ENCODE data around the gene RASAL1. TPM values are rescaled to one million over a fixed set of nuclear protein-coding genes. Genes with fewer than 3 reads are reported as not detected.
A peak's percentile ranks its signal among the peaks of the same experiment; 100 is the strongest.

The RASAL1 gene
- total and polyA plus RNA-seq, 2 donors (not counting 1 experiment from before 2014, with no cell fraction given), result 0.10 to 11.0 TPM

DNA sequence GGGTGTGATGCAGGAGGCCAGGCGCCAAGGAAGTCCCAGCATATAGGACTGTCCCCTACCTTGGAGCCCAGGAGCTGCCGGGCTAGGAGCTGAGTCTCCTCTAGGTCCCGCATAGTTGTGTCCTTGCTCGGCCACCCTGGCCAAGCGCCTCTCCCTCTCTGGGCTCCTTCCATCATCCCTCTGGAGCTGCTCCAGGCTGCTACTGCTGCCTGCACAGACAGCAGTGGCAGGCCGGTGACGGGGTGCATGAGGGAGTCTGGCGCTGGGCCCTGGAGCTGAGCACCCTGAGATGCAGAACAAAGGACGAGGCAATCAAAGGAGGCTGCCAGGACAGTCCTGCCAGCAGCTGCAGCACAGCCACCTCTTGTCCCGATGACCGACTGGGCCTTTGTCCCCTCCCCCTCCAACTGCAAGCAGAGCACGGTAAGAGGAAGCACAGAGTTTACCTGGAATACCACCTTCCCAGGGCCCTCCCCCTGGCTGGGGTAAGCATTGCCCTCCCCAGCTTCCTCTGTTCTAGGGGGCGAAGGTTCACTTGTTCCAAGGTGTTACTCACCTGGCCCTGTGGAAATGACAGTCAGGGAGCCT lies 68.7 kb downstream of the RASAL1 start:
- intact Hi-C loops (cut with micrococcal nuclease), result no loop called here
- Histone ChIP-seq H3K4me2 (replicated peaks; ENCODE audit: low read depth, low read length, poor library complexity, severe bottlenecking) (peak overlapping the region; percentile 17), H3K4me3 (ENCODE audit: control extremely low read depth in 1 of 5, extremely low read depth in 1 of 5, insufficient read depth in 1 of 5, low read depth in 2 of 5, low read length in 4 of 5) (no peak overlapping the region), H3K4me1 (ENCODE audit: control insufficient read depth in 2 of 2, insufficient read depth in 2 of 2, low read length in 2 of 2) (peaks cover 100% of the 10 kb centered on the region in 2 donors), H2AFZ (ENCODE audit: insufficient read depth, low read depth, low read length, poor library complexity, severe bottlenecking) (no peak overlapping the region), H3K9ac (ENCODE audit: low read length) (no peak overlapping the region), H4K20me1 (ENCODE audit: control insufficient read depth, insufficient read depth, low read length, poor library complexity, severe bottlenecking) (peaks cover 40% of the 10 kb centered on the region), H3K27ac (ENCODE audit: low read length in 2 of 2) (peak overlapping the region in 1 of 2 donors; percentile 96), H3K79me2 (ENCODE audit: control insufficient read depth, insufficient read depth, low read length) (peaks cover 96% of the 10 kb centered on the region), H3K9me3 (ENCODE audit: control extremely low read depth in 1 of 3, control insufficient read depth in 2 of 3, insufficient read depth in 1 of 3, low read length in 2 of 3) (no peaks in the 10 kb centered on the region), H3K36me3 (replicated peaks in 1 of 2; ENCODE audit: control extremely low read depth in 1 of 2, control insufficient read depth in 1 of 2, extremely low read depth in 1 of 2, insufficient read depth in 2 of 2, low read length in 1 of 2) (peaks cover 1 to 5% of the 10 kb centered on the region in 2 experiments), H3K27me3 (replicated peaks in 1 of 4; ENCODE audit: control extremely low read depth in 1 of 4, control insufficient read depth in 3 of 4, insufficient read depth in 4 of 4, low read length in 3 of 4) (no peaks in the 10 kb centered on the region)
- Mint-ChIP-seq H3K4me1 (peaks cover 91% of the 10 kb centered on the region), H3K27ac (peak overlapping the region; percentile 46), H3K4me3 (peak overlapping the region; percentile 7), H3K27me3 (no peaks in the 10 kb centered on the region), H3K9me3 (ENCODE audit: insufficient read depth) (no peaks in the 10 kb centered on the region)
- WGBS (ENCODE audit: insufficient coverage), result 82% methylated on average over 12 of the region's 13 CpGs
- ATAC-seq (ENCODE audit: low read depth), result no peak
- no peak for DNase-seq
- CTCF ChIA-PET, result interaction anchor here (1.3 to 3.2 kb wide), 5 partner anchors 9 to 31 kb away, joined by 3 to 12 read pairs (median 6); no protein-coding TSS in a partner anchor
- TF ChIP-seq EZH2 (IDR thresholded peaks at IDR 0.05; ENCODE audit: borderline replicate concordance, insufficient read depth, low read depth, low read length, poor library complexity, severe bottlenecking), result no peak
- TF ChIP-seq, protein P1, sequence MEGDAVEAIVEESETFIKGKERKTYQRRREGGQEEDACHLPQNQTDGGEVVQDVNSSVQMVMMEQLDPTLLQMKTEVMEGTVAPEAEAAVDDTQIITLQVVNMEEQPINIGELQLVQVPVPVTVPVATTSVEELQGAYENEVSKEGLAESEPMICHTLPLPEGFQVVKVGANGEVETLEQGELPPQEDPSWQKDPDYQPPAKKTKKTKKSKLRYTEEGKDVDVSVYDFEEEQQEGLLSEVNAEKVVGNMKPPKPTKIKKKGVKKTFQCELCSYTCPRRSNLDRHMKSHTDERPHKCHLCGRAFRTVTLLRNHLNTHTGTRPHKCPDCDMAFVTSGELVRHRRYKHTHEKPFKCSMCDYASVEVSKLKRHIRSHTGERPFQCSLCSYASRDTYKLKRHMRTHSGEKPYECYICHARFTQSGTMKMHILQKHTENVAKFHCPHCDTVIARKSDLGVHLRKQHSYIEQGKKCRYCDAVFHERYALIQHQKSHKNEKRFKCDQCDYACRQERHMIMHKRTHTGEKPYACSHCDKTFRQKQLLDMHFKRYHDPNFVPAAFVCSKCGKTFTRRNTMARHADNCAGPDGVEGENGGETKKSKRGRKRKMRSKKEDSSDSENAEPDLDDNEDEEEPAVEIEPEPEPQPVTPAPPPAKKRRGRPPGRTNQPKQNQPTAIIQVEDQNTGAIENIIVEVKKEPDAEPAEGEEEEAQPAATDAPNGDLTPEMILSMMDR (IDR thresholded peaks at IDR 0.05), result no peak
- POLR2A ChIA-PET, result interaction anchor here (1.4 kb wide), 1 partner anchor 20 kb away, joined by 4 read pairs; no protein-coding TSS in a partner anchor
